Measurements from ENCODE around the gene CD82.
"Not testable (repeated sequence)": the region's sequence is repeated elsewhere in the genome, so short reads cannot be mapped to it uniquely, and the experiment has no call there.

CD82 gene

GRCh38 chr11:44634401-44635281 lies 69.2 kb downstream of the CD82 start:
- no peak for DNase-seq

GRCh38 chr11:44637487-44637886 lies 72.0 kb downstream of the CD82 start:
- DNase-seq, result no peak

- DNase-seq, result no peak
Measured at GRCh38 chr11:44638032-44638431, 72.6 kb downstream of the CD82 start.

GRCh38 chr11:44643217-44643616 lies 77.8 kb downstream of the CD82 start:
- no peak for DNase-seq

GRCh38 chr11:44645827-44646226 lies 80.4 kb downstream of the CD82 start:
- DNase-seq, result no peak

GRCh38 chr11:44647255-44647955 lies 81.9 kb downstream of the CD82 start:
- DNase-seq, result not testable (repeated sequence)

- no peak for DNase-seq
Measured at GRCh38 chr11:44648109-44648508, 82.6 kb downstream of the CD82 start.

- DNase-seq, result no peak
Measured at GRCh38 chr11:44651535-44652155, 86.2 kb downstream of the CD82 start.

- no peak for DNase-seq
Measured at GRCh38 chr11:44652901-44653644, 87.6 kb downstream of the CD82 start.

GRCh38 chr11:44654057-44654456 lies 88.6 kb downstream of the CD82 start:
- DNase-seq, result no peak

- no peak for DNase-seq
Measured at GRCh38 chr11:44654596-44654995, 89.1 kb downstream of the CD82 start.

GRCh38 chr11:44657836-44658505 lies 92.5 kb downstream of the CD82 start:
- no peak for DNase-seq

- peak; percentile 28 for DNase-seq
Measured at GRCh38 chr11:44658506-44658850, 93.0 kb downstream of the CD82 start.

GRCh38 chr11:44659641-44660040 lies 94.2 kb downstream of the CD82 start:
- DNase-seq, result no peak

GRCh38 chr11:44660535-44660934 lies 95.1 kb downstream of the CD82 start:
- DNase-seq, result not testable (repeated sequence)

- no peak for DNase-seq
Measured at GRCh38 chr11:44661311-44661717, 95.9 kb downstream of the CD82 start.

All from activated T-cell treated with anti-CD3 and anti-CD28 coated beads, Interleukin-2, amount 50 U/mL, for 1 hour (primary cell).